PC-3 (cell line): ENCODE results near the gene CACHD1. TPM values are rescaled to one million over a fixed set of nuclear protein-coding genes. Genes with fewer than 3 reads are reported as not detected.

Experiments used
- ATAC-seq: fragments of 200-7000 bp; cut with Tn5 transposase; 2 replicates; pipeline ENCODE4 v1.9.1; 2020; ENCODE audit warnings: mild to moderate bottlenecking, moderate library complexity
- BruUV-seq: library from RNA; stranded (reverse); fragments of 400-500 nt; replicated peaks from 2 replicates; lab custom pipeline; 2021; lab: Mats Ljungman, UMichigan
- CTCF ChIA-PET: fragments of 300-600 bp; sonication (Branson Sonifier 250); formaldehyde crosslinking; loops from one replicate; lab custom pipeline; 2022; ENCODE audit warnings: antibody characterized with exemption; lab: Charles Lee
- POLR2A ChIA-PET: fragments of 300-600 bp; sonication (Branson Sonifier 250); formaldehyde crosslinking; loops from one replicate; lab custom pipeline; 2022; ENCODE audit warnings: antibody characterized with exemption; ENCODE audit not compliant: unreplicated experiment; lab: Charles Lee
- DNase-seq: peaks from one replicate; pipeline ENCODE4 v3.0.0-alpha.2; 2015
- H2AFZ ChIP-seq: fragments of 300-600 bp; sonication (generic); 2 replicates; pipeline ENCODE4 v1.6.0; 2016; ENCODE audit warnings: antibody characterized with exemption, low read length
- H3F3A ChIP-seq: fragments of 300-600 bp; sonication (generic); one replicate; pipeline ENCODE4 v1.6.0; 2017; ENCODE audit warnings: antibody characterized with exemption, low read length, control low read depth, mild to moderate bottlenecking; ENCODE audit not compliant: unreplicated experiment
- H3K27ac ChIP-seq: fragments of 300-600 bp; sonication (generic); 2 replicates; pipeline ENCODE4 v1.5.1; 2016; ENCODE audit warnings: mild to moderate bottlenecking, low read length
- H3K27me3 ChIP-seq: fragments of 300-600 bp; sonication (generic); 2 replicates; pipeline ENCODE4 v1.6.1; 2016; ENCODE audit warnings: low read length, mixed read lengths
- H3K36me3 ChIP-seq: fragments of 300-600 bp; sonication (generic); 2 replicates; pipeline ENCODE4 v1.6.1; 2016; ENCODE audit warnings: low read depth, mixed run types, low read length, mixed read lengths
- H3K4me1 ChIP-seq: fragments of 300-600 bp; sonication (generic); 2 replicates; pipeline ENCODE4 v1.5.1; 2016; ENCODE audit warnings: low read length; ENCODE audit not compliant: insufficient read depth
- H3K4me2 ChIP-seq: fragments of 300-600 bp; sonication (generic); 2 replicates; pipeline ENCODE4 v1.6.0; 2016; ENCODE audit warnings: low read length
- H3K4me3 ChIP-seq: fragments of 300-600 bp; sonication (generic); 2 replicates; pipeline ENCODE4 v1.5.1; 2016; ENCODE audit warnings: mild to moderate bottlenecking, low read length, mixed read lengths
- H3K79me2 ChIP-seq: fragments of 300-600 bp; sonication (generic); 2 replicates; pipeline ENCODE4 v1.6.1; 2017; ENCODE audit warnings: low read length, mixed read lengths
- H3K9ac ChIP-seq: fragments of 300-600 bp; sonication (generic); 2 replicates; pipeline ENCODE4 v1.6.0; 2016; ENCODE audit warnings: mild to moderate bottlenecking, low read length
- H3K9me2 ChIP-seq: fragments of 300-600 bp; sonication (generic); replicated peaks from 2 replicates; pipeline ENCODE4 v1.6.1; 2016; ENCODE audit warnings: mixed run types, low read length, mixed read lengths
- H3K9me3 ChIP-seq: fragments of 300-600 bp; sonication (generic); 2 replicates; pipeline ENCODE4 v1.6.1; 2016; ENCODE audit warnings: low read length, mixed read lengths
- H4K20me1 ChIP-seq: fragments of 300-600 bp; sonication (generic); 2 replicates; pipeline ENCODE4 v1.6.1; 2016; ENCODE audit warnings: low read length, mixed read lengths
- EZH2 ChIP-seq: fragments of 300-600 bp; sonication (generic); IDR thresholded peaks from one replicate; pipeline ENCODE4 v1.6.1; 2017; ENCODE audit warnings: antibody characterized with exemption, mild to moderate bottlenecking, low read length; ENCODE audit not compliant: unreplicated experiment
- EZH2phosphoT487 ChIP-seq: fragments of 300-600 bp; sonication (generic); IDR thresholded peaks from 2 replicates; pipeline ENCODE4 v1.6.1; 2018; ENCODE audit warnings: mild to moderate bottlenecking, antibody characterized with exemption, low read length, borderline replicate concordance
- intact Hi-C: fragments of 100-400 bp; cut with micrococcal nuclease; formaldehyde crosslinking; loops from 2 replicates; pipeline ENCODE4 v1.9.0; 2023
- total RNA-seq: library from RNA; depleted of rRNA; stranded (reverse); fragments of >200 nt; gene quantifications from 2 replicates; pipeline ENCODE4 v1.2.3, GENCODE V29; 2014
- TF ChIP-seq, protein P1 (sequence below): fragments of 300-600 bp; sonication (generic); conservative IDR thresholded peaks from 2 replicates; pipeline ENCODE4 v1.5.1; 2017; ENCODE audit warnings: antibody characterized with exemption, low read depth, mild to moderate bottlenecking, low read length

CACHD1 gene
- total RNA-seq, 1 experiment from 2014 or later = 6.6 TPM

DNA sequence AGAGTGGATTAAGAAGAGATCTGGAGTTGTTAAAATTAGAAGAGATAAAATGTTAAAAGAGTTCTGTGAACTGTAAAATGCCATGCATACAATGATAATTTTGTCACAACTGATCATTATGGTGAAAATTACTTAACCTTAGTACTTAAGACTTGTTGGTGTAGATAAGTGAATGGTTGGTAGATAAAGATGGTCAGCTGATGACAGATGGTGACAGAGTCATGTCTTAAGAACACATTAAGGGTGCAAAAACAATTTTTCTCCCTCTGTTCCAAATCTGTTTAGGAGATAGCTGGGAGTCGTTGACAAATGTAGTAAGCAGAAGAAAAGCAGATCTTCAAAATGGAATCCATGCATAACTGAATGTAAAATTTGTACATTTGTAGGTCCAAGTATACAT is 18.5 kb upstream of the CACHD1 start:
- Histone ChIP-seq H3K4me2 (no peak overlapping the region), H3K4me3 (no peak overlapping the region), H3K27ac (no peak overlapping the region), H3F3A (no peaks in the 10 kb centered on the region), H3K79me2 (no peaks in the 10 kb centered on the region), H2AFZ (no peak overlapping the region), H3K9me3 (no peaks in the 10 kb centered on the region), H3K9ac (no peak overlapping the region), H3K27me3 (no peaks in the 10 kb centered on the region), H3K36me3 (no peaks in the 10 kb centered on the region), H3K9me2 (no peaks in the 10 kb centered on the region), H4K20me1 (no peaks in the 10 kb centered on the region), H3K4me1 (no peaks in the 10 kb centered on the region)
- no TSS peak for BruUV-seq
- POLR2A ChIA-PET = no interaction called here
- no peak for ATAC-seq
- no peak for DNase-seq
- intact Hi-C loops = no loop called here
- CTCF ChIA-PET = no interaction called here
- TF ChIP-seq EZH2 = no peak
- TF ChIP-seq, protein P1, sequence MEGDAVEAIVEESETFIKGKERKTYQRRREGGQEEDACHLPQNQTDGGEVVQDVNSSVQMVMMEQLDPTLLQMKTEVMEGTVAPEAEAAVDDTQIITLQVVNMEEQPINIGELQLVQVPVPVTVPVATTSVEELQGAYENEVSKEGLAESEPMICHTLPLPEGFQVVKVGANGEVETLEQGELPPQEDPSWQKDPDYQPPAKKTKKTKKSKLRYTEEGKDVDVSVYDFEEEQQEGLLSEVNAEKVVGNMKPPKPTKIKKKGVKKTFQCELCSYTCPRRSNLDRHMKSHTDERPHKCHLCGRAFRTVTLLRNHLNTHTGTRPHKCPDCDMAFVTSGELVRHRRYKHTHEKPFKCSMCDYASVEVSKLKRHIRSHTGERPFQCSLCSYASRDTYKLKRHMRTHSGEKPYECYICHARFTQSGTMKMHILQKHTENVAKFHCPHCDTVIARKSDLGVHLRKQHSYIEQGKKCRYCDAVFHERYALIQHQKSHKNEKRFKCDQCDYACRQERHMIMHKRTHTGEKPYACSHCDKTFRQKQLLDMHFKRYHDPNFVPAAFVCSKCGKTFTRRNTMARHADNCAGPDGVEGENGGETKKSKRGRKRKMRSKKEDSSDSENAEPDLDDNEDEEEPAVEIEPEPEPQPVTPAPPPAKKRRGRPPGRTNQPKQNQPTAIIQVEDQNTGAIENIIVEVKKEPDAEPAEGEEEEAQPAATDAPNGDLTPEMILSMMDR = no peak
- TF ChIP-seq EZH2phosphoT487 = no peak

DNA sequence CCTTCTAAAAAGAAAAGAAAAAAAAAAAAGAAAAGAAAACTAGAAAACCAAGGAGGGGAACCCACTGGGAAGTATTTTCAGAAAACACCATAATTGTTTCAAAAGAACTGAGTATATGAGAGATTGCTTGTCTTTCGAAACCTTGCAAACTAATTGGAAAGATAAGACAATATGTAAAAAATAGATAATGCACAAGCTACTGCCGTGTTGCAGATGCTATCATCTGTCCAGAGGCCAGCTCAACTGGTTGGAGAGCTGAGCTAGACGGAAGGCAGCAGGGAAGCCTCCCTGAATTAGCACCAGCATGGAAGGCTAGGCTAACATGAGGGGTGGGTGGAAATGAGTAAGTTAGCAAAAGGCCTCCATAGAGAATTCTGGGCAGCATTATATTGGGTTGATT is 16.2 kb upstream of the CACHD1 start:
- ChIA-PET CTCF (no interaction called here), POLR2A (interaction anchor here (0.7 kb wide), 1 partner anchor 153 kb away, joined by 4 read pairs; no protein-coding TSS in a partner anchor)
- intact Hi-C loops = no loop called here
- Histone ChIP-seq H3K9ac (no peak overlapping the region), H3K4me2 (no peak overlapping the region), H4K20me1 (no peaks in the 10 kb centered on the region), H3K4me3 (no peak overlapping the region), H3K27ac (no peak overlapping the region), H2AFZ (no peak overlapping the region), H3K27me3 (no peaks in the 10 kb centered on the region), H3F3A (no peaks in the 10 kb centered on the region), H3K36me3 (no peaks in the 10 kb centered on the region), H3K79me2 (no peaks in the 10 kb centered on the region), H3K9me3 (no peaks in the 10 kb centered on the region), H3K9me2 (no peaks in the 10 kb centered on the region), H3K4me1 (no peaks in the 10 kb centered on the region)
- DNase-seq = no peak
- ATAC-seq = no peak
- no peak for TF ChIP-seq EZH2
- no peak for TF ChIP-seq EZH2phosphoT487
- TF ChIP-seq, protein P1 = no peak
- BruUV-seq = no TSS peak

DNA sequence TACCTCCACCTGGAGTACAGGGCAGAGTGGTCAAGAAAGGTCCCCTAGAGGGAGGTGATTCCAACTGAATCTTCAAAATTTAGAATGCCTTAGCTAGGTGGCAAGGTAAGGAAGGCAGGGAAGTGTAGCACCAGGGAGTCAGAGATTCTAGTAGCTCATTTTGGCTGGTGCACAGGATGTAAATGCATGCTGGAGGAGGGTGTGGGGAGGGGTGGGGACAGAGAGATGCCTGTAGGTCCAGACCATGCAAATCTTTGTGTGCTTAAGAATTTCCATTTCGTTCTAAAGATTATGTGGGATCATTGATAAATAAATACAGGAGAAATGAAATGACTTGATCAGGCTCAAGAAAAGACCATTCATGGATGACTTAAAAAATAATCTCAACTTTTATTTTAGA is 11.0 kb upstream of the CACHD1 start:
- Histone ChIP-seq H3K36me3 (no peaks in the 10 kb centered on the region), H4K20me1 (no peaks in the 10 kb centered on the region), H2AFZ (no peak overlapping the region), H3K4me2 (no peak overlapping the region), H3K4me1 (no peaks in the 10 kb centered on the region), H3K79me2 (no peaks in the 10 kb centered on the region), H3K9ac (no peak overlapping the region), H3K27ac (no peak overlapping the region), H3K9me3 (no peaks in the 10 kb centered on the region), H3K4me3 (no peak overlapping the region), H3K9me2 (no peaks in the 10 kb centered on the region), H3F3A (no peaks in the 10 kb centered on the region), H3K27me3 (no peaks in the 10 kb centered on the region)
- no peak for ATAC-seq
- CTCF ChIA-PET = interaction anchor here (0.6 kb wide), 1 partner anchor 31 kb away, joined by 4 read pairs; no protein-coding TSS in a partner anchor
- BruUV-seq = no TSS peak
- TF ChIP-seq EZH2phosphoT487 (no peak), EZH2 (no peak)
- TF ChIP-seq, protein P1 = no peak
- POLR2A ChIA-PET = no interaction called here
- no peak for DNase-seq
- intact Hi-C loops = no loop called here
